ENCODE results near the gene VN1R4. TPM values are rescaled to one million over a fixed set of nuclear protein-coding genes. Genes with fewer than 3 reads are reported as not detected.
"Not testable (repeated sequence)": the region's sequence is repeated elsewhere in the genome, so short reads cannot be mapped to it uniquely, and the experiment has no call there.

VN1R4 gene
- total RNA-seq, 1 experiment from 2014 or later = not detected

DNA sequence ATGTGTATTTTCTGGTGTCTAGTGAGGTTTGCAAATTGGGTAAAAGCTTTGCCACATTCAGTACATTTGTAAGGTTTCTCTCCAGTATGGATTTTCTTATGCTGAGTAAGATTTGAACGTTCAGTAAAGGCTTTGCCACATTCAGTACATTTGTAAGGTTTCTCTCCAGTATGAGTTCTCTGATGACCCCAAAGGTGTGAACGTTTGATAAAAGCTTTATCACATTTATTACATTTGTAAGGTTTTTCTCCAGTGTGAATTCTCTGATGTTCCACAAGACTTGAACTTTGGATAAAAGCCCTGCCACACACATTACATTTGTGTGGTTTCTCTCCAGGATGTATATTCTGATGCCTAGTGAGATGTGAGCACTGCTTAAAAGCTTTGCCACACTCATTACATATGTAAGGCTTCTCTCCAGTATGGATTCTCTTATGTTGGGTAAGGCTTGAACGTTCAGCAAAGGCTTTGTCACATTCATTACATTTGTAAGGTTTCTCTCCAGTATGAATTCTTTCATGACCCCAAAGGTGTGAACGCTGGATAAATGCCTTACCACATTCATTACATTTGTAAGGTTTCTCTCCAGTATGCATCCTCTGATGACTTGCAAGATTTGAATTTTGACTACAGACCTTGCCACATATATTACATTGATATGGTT lies 30.3 kb downstream of the VN1R4 start:
- no peak for ATAC-seq
- intact Hi-C loops (cut with micrococcal nuclease; ENCODE audit: unreplicated experiment) = no loop called here
- Histone ChIP-seq H3K4me1 (ENCODE audit: control insufficient read depth, insufficient read depth, low read length) (no peaks in the 10 kb centered on the region), H3K27me3 (ENCODE audit: control insufficient read depth, insufficient read depth, low read length) (no peaks in the 10 kb centered on the region), H3K36me3 (ENCODE audit: control insufficient read depth, insufficient read depth, low read length) (no peaks in the 10 kb centered on the region), H3K27ac (ENCODE audit: low read length) (no peak overlapping the region), H3K4me3 (ENCODE audit: low read depth in 2 of 2, low read length in 2 of 2) (no peak overlapping the region), H3K9me3 (ENCODE audit: control insufficient read depth, insufficient read depth, low read depth, low read length) (peaks cover 66% of the 10 kb centered on the region)
- DNase-seq (ENCODE audit: low read depth, low spot score) = no peak
- TF ChIP-seq, protein P1, sequence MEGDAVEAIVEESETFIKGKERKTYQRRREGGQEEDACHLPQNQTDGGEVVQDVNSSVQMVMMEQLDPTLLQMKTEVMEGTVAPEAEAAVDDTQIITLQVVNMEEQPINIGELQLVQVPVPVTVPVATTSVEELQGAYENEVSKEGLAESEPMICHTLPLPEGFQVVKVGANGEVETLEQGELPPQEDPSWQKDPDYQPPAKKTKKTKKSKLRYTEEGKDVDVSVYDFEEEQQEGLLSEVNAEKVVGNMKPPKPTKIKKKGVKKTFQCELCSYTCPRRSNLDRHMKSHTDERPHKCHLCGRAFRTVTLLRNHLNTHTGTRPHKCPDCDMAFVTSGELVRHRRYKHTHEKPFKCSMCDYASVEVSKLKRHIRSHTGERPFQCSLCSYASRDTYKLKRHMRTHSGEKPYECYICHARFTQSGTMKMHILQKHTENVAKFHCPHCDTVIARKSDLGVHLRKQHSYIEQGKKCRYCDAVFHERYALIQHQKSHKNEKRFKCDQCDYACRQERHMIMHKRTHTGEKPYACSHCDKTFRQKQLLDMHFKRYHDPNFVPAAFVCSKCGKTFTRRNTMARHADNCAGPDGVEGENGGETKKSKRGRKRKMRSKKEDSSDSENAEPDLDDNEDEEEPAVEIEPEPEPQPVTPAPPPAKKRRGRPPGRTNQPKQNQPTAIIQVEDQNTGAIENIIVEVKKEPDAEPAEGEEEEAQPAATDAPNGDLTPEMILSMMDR (IDR thresholded peaks at IDR 0.05) = no peak
- TF ChIP-seq, protein P2, sequence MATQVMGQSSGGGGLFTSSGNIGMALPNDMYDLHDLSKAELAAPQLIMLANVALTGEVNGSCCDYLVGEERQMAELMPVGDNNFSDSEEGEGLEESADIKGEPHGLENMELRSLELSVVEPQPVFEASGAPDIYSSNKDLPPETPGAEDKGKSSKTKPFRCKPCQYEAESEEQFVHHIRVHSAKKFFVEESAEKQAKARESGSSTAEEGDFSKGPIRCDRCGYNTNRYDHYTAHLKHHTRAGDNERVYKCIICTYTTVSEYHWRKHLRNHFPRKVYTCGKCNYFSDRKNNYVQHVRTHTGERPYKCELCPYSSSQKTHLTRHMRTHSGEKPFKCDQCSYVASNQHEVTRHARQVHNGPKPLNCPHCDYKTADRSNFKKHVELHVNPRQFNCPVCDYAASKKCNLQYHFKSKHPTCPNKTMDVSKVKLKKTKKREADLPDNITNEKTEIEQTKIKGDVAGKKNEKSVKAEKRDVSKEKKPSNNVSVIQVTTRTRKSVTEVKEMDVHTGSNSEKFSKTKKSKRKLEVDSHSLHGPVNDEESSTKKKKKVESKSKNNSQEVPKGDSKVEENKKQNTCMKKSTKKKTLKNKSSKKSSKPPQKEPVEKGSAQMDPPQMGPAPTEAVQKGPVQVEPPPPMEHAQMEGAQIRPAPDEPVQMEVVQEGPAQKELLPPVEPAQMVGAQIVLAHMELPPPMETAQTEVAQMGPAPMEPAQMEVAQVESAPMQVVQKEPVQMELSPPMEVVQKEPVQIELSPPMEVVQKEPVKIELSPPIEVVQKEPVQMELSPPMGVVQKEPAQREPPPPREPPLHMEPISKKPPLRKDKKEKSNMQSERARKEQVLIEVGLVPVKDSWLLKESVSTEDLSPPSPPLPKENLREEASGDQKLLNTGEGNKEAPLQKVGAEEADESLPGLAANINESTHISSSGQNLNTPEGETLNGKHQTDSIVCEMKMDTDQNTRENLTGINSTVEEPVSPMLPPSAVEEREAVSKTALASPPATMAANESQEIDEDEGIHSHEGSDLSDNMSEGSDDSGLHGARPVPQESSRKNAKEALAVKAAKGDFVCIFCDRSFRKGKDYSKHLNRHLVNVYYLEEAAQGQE (IDR thresholded peaks at IDR 0.05; ENCODE audit: insufficient read depth in 1 of 2, low read depth in 2 of 2, low read length in 1 of 2) = no peak
- TF ChIP-seq SIN3A (IDR thresholded peaks at IDR 0.05; ENCODE audit: borderline replicate concordance, insufficient read depth, low read depth, low read length) (no peak), POLR2AphosphoS5 (IDR thresholded peaks at IDR 0.05; ENCODE audit: low read depth, low read length) (no peak), TCF7L2 (IDR thresholded peaks at IDR 0.05; ENCODE audit: low read depth, low read length) (no peak)
- CTCF ChIA-PET = interaction anchor here (0.6 kb wide), 1 partner anchor 52 kb away, joined by 3 read pairs; no protein-coding TSS in a partner anchor
- POLR2A ChIA-PET = no interaction called here
- BruUV-seq (replicated peaks) = no TSS peak
- in situ Hi-C loops (cut with HindIII; ENCODE audit: low pct_unique_long_range_greater_than_20kb, low sequenced_read_pairs) = no loop called here

DNA sequence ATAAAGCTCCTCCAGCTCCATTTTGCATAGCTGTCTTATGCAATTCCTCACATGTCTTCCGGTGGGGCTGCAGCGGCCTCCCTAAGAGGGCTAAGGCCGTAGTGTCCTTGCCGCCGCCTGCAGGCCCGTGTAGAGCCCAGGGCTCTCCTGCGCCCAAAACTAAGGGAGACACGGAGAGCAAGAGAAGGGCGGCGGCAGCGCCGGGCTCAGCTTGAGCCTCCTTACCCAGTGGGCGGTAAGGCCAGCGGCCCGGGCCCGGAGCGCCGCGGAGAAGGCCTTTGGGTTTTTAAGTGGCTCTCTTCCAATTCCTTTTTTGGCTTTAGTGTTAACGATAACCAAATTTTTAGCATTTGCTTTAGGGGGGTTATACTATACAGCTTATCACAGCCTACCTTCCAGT lies 42.9 kb downstream of the VN1R4 start:
- peaks cover 24% of the 10 kb centered on the region; the same call in 1 of the 2 replicates for H3K9me3 ChIP-seq (ENCODE audit: control insufficient read depth, insufficient read depth, low read depth, low read length)
- CTCF ChIA-PET = no interaction called here
- BruUV-seq (replicated peaks) = no TSS peak
- H3K27me3 ChIP-seq (ENCODE audit: control insufficient read depth, insufficient read depth, low read length) = no peaks in the 10 kb centered on the region
- POLR2A ChIA-PET = no interaction called here
- no peaks in the 10 kb centered on the region for H3K4me1 ChIP-seq (ENCODE audit: control insufficient read depth, insufficient read depth, low read length)
- H3K36me3 ChIP-seq (ENCODE audit: control insufficient read depth, insufficient read depth, low read length) = no peaks in the 10 kb centered on the region
- no peak for DNase-seq (ENCODE audit: low read depth, low spot score)
- in situ Hi-C loops (cut with HindIII; ENCODE audit: low pct_unique_long_range_greater_than_20kb, low sequenced_read_pairs) (no loop called here), intact Hi-C loops (cut with micrococcal nuclease; ENCODE audit: unreplicated experiment) (no loop called here)
- no peak for TF ChIP-seq SIN3A (IDR thresholded peaks at IDR 0.05; ENCODE audit: borderline replicate concordance, insufficient read depth, low read depth, low read length)
- TF ChIP-seq, protein P1 (IDR thresholded peaks at IDR 0.05) = no peak
- TF ChIP-seq POLR2AphosphoS5 (IDR thresholded peaks at IDR 0.05; ENCODE audit: low read depth, low read length) = no peak
- TF ChIP-seq TCF7L2 (IDR thresholded peaks at IDR 0.05; ENCODE audit: low read depth, low read length) = no peak
- TF ChIP-seq, protein P2 (IDR thresholded peaks at IDR 0.05; ENCODE audit: insufficient read depth in 1 of 2, low read depth in 2 of 2, low read length in 1 of 2) = no peak
- no peak overlapping the region for H3K27ac ChIP-seq (ENCODE audit: low read length)
- no peak overlapping the region for H3K4me3 ChIP-seq (ENCODE audit: low read depth in 2 of 2, low read length in 2 of 2)
- no peak for ATAC-seq

DNA sequence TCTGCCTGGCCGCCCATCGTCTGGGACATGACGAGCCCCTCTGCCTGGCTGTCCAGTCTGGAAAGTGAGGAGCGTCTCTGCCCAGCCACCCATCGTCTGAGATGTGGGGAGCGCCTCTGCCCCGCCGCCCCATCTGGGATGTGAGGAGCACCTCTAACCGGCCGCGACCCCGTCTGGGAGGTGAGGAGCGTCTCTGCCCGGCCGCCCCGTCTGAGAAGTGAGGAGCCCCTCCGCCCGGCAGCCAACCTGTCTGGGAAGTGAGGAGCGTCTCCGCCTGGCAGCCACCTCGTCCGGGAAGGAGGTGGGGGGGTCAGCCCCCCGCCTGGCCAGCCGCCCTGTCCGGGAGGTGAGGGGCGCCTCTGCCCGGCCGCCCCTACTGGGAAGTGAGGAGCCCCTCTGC lies 44.8 kb downstream of the VN1R4 start:
- DNase-seq (ENCODE audit: low read depth, low spot score); intact Hi-C loops (cut with micrococcal nuclease; ENCODE audit: unreplicated experiment); H3K36me3 ChIP-seq (ENCODE audit: control insufficient read depth, insufficient read depth, low read length); ATAC-seq; CTCF ChIA-PET; H3K4me1 ChIP-seq (ENCODE audit: control insufficient read depth, insufficient read depth, low read length); H3K27me3 ChIP-seq (ENCODE audit: control insufficient read depth, insufficient read depth, low read length); in situ Hi-C loops (cut with HindIII; ENCODE audit: low pct_unique_long_range_greater_than_20kb, low sequenced_read_pairs); H3K4me3 ChIP-seq (ENCODE audit: low read depth in 2 of 2, low read length in 2 of 2); POLR2A ChIA-PET; BruUV-seq (replicated peaks); H3K27ac ChIP-seq (ENCODE audit: low read length): not testable (repeated sequence)
- peaks cover 26% of the 10 kb centered on the region; the same call in 1 of the 2 replicates for H3K9me3 ChIP-seq (ENCODE audit: control insufficient read depth, insufficient read depth, low read depth, low read length)
